Activated CD8-positive, alpha-beta memory T cell treated with anti-CD3 and anti-CD28 coated beads, Interleukin-2, amount 50 U/mL, for 24 hours (primary cell): ENCODE data around the gene EFEMP1.

ENCODE experiments used
- DNase-seq: peaks from one replicate; pipeline ENCODE4 v3.0.0-alpha.2; 2020; ENCODE audit errors: extremely low read depth

Gene EFEMP1, protein sequence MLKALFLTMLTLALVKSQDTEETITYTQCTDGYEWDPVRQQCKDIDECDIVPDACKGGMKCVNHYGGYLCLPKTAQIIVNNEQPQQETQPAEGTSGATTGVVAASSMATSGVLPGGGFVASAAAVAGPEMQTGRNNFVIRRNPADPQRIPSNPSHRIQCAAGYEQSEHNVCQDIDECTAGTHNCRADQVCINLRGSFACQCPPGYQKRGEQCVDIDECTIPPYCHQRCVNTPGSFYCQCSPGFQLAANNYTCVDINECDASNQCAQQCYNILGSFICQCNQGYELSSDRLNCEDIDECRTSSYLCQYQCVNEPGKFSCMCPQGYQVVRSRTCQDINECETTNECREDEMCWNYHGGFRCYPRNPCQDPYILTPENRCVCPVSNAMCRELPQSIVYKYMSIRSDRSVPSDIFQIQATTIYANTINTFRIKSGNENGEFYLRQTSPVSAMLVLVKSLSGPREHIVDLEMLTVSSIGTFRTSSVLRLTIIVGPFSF

DNA sequence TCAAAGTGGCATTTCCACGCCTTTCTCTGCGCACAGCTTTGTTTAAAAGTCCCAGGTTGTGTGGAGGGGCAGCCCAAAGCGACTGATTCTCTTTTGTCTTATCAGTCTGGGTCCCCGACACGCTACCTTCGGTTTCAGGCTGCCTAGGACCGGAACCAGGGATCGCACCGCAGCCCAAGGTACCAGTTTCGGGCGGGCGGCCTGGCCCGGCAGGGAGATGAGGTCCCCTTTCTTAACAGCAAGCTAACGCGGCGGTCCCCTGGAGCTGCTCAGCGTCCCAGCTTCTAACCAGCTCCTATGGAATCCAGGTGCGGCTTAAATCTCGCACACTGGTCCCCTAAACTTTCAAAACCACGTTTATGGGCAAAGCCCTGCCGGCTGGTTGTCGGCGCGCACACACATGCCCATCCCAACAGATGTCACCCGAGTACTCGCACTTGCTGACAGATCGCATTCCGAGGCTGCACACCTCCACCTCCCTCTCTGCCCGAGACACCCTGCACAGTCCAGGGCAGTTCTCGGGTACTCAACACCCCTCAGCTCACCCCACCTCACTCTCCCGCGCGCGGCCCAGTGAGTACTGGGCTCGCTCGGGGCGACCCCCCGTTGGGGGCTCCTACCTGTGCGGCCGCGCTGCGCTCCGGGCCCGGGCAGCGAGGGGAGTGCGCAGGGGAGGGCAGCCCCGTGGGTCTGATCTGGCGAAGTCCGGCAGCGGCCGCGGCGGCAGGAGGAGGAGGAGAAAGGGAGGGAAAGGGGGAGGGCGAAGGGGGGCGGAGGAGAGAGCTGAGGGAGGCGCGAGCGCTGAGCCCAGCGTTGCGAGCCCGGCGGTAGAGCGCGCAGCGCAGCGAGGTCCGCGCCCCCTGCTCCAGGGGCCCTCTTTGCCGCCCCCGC, at the start of gene EFEMP1:
Gene EFEMP1, minus strand, starts transcription at position 692 of the 891 bp plus-strand sequence. CDS start 1,342 bp downstream, outside the sequence.
- DNase-seq, result no peak

DNA sequence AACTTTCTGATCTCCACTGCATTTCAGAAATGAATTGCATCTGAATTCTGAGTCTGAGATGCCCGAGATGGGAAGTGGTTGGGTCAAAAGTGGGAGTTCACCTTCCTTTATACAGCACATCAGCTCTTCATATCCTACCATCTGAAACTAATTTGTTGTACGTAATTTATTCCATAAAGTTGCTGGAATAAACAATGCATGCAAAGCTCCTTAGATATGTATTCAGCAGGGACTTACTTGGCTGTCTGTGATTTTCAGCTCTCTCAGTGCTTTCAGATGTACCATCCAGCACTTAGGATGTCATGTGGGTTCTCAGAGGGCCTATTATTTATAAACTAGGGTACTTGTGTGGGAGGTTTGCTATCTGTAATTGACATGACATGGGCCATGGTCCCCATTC, 46.9 kb upstream of the EFEMP1 start:
- DNase-seq, result no peak

DNA sequence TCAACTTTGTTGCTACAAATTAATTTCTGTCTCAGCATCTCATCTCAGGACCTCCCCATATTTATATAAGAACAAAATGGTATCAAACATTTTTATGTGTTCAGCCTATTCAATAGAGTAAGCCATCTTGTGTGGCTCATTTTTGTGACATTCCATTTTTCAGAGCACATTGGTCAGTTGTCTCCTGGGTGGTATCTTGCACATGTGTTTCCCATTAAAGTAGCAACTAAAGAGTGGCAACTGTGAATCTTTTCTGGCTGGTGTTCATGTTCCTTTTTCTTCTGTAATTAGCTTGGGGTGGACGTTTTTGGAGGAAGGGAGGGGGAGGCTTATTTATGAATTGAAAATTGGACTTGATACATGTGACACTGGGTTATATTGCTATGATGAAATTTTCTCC, 45.4 kb upstream of the EFEMP1 start:
- DNase-seq, result no peak

DNA sequence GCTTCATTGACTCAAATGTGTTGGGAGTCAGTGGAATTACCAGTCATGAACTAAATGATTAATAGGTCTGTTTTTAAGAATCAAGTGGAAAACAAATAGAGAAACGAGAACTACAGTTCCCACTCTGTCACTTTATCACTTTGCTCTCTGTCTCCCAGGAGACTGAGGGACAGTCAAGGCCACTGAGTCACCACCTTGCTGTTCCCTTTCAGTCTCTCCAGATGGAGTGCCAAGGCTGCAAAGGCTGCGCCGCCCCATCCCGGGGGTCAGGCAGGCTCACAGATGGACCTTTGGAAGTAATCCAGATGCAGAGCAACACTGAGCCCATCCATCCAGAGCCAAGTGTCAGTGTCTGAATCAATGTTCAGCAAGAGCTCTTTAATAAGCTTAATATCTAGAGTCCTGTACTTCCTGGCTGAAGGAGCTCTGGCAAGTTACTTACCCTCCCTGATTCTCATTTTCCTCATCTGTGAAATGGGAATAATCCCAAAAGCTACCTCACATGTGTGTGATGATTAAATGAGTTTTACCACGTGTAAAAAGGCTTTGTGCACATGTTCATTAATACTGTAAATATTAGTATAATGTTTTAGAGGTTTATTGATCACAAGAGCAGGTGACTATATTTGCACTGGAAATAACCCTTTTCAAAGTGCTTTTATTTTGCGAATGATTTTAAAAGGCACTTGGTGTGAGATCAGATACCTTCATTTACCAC, 43.0 kb upstream of the EFEMP1 start:
- DNase-seq, result no peak

DNA sequence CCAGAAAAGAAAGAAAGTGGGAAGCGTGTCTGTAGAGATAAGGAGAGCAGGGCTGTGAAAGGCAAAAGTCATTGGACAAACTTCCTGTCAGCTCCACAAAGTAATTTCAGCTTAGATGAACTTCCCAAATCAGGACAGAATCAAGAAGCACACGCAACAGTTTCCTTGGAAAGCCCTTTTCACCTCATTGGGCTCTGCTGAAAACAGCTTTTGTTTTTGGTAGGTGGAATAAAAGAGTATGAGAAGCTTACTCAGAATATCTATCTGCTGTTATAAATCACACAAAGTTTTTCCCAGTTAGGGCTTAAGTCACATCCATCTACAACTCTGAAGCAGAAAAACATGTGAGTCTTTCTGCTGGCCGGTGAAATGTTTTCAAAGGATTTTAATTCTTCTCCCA, 42.4 kb upstream of the EFEMP1 start:
- no peak for DNase-seq

DNA sequence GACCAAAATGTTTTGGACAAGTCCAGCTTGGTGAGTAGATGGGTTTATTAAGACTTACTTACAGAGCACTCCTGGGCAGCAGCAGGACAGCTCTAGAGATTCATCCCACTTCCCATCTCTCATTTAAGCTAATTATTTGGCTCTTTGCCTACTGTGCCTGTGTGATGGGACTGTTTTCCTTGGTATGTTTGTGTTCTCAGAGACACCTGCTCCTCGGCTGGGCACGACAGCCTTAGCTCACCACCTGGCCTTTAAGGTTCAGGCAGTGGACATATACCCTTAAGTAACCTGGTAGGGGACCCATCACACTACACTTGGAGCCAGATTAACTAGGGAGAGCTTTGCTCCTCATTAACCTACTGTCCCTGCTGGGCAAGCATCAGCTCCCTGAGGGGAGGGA, 41.7 kb upstream of the EFEMP1 start:
- no peak for DNase-seq

DNA sequence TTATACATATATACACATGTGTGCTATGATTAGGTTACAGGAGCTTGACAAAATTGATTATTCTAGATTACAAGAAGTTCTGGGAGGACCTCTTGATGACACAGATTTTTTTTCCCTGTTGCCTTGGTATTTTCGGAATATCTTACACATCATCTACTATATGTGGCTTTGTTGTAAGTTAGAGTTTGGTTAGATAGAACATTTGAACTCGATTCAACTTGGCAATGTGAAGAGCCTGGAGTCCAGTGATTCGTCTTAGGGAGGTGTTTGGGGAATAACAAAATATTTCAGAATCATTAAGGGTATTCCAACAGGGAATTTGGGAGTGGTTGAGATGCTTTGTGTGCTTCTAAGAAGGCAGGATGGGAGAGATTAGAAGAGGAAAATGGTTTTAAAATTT, 39.3 kb upstream of the EFEMP1 start:
- no peak for DNase-seq

DNA sequence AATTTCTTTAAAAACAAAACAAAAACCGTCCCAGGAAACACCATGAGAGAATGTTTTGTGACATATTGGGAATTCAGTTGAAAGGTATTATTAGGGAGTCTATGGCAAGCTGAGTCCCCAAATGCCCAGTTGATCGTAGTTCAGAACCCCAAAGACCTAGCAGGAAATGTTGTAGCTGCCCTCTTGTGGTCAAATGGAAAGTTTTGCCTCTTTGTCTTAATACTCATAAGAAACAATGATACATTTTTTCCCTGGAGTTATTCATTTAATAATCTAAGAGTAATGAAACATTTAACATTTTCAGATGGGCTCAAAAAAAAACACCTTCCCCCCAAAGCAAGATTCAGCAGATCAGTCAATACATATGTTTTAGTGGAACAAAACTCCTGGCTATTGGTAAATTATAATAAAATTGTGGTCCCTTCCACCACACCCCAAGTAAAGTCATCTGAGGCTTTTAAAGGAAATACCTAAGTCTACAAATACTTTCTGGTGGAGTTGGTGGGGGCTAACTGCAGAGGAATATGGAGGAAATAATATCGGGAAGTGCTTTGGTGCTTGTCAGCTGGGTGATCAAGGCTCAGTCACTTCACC, 37.8 kb upstream of the EFEMP1 start:
- no peak for DNase-seq

DNA sequence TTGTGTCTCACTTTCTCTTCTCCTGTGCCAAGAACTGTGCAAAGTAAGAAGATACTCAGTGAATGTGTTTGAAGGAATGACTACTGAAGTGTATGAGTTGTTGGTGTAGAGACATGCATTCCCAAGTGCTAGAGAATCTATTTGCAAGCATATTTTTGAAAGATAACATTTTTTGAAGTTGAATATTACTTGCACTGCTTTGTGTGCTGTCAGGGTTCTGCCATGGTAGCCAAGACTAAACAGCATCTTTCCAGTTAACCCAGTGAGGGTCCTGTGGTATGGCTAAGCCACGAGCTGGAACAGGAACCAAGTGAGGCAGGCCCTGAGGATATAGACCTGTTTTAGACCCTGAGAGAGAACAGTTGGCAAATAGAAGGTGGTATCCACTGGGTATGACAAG, 35.2 kb upstream of the EFEMP1 start:
- DNase-seq, result no peak

DNA sequence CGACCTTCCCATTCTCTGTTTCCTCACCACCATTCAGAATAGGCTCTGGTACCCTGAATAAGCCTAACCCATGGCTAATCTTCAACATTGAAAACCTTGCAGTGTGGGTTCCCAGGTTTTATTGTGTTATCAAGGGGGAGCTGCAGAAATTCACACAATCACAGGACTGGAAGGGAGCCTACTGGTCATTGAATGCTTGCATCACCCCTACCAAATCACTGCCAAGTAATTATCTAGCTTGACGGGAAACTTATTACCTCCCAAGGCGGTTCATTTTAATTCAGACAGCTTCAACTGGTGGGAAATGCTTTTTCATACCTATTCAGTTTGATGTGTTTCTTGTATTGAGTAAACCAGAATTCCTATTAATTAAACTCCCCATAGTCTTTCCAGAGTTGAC, 33.6 kb upstream of the EFEMP1 start:
- DNase-seq, result no peak

DNA sequence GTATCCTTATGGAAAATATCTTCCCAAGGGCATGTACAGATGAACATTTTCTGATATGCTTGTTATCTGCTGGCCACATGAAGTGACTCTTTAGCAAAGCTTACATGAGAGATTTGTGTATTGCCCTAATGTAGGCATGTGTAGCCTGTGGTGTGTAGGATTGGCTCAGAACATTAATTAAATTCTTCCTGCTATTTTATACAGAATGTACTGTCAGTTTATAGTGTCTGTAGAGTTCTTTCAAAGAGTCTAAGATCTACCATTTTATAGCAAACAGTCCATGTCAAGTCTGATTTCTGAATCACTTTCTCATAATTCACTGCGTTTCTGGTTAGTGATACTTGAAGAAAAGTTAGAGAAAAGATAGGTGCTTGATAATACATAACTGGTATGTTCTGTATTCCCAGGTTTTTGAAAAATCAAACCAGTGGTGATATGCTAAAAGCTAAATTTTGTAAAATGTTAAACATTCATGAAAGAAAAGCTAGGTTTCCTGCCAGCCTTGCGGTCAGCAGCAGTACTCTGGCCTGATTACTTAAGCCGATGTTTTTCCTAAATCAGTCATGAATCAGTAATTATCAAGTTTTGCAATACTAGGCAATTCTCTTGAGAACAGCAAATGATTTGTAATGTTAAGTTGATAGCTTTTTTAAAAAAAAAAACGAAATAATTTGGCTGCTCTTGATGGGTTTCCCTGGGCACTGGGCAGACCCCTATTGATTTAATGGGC, 30.9 kb upstream of the EFEMP1 start:
- no peak for DNase-seq

DNA sequence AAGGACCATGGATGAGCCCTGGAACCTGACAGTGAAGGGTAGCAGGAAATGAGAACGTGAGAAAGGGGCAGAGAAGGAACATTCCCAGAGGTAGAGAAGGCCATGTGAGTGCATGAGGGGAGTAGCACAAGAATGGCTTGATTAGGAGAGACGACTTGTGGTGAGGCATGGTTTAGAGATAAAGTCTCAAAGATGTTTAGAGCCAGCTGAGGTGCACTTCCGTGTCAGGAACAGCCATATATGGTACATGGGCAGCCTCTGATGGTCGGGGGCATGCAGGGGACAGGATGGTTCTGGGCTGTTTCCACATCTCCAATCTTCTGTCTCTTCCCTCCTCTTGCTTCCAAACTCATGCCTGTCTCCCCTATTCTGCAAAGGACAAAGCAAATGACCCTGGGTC, 28.8 kb upstream of the EFEMP1 start:
- no peak for DNase-seq

DNA sequence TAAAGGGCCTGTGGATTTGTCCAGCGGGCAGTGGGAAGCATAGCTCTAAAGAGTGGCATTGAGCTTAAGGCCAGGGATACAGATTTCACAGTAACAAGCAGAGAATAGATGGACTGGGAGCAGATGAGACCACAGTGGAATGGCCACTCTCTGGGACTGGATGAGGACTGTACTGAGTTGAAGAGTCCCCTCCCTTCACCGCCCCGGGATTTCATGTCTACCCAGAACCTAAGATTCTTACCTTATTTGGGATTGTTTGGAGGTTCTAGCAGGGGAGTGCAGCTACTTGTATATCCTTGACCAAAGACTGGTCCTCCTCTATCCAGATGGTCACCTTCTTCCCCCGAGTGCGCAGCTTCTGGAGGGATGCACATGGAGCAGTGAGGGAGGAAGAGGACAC, 28.0 kb upstream of the EFEMP1 start:
- no peak for DNase-seq

DNA sequence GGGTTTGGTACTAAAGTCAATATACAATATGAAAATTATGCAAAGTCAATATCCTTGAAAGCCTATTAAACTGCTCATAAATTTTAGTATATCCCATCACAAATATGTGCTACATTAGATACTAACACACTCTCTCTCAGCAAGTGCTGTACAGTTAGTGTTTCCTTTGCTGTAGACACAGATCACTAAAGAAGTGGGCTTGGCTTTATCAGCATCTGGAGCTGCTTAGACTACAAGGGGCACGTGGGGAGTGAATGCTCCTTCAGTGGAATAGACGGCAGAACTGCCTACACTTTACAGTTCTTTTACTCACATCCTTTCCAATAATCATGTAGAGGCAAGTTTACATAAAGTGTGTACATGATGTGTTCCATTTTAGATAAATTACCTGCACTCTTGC, 26.0 kb upstream of the EFEMP1 start:
- no peak for DNase-seq

DNA sequence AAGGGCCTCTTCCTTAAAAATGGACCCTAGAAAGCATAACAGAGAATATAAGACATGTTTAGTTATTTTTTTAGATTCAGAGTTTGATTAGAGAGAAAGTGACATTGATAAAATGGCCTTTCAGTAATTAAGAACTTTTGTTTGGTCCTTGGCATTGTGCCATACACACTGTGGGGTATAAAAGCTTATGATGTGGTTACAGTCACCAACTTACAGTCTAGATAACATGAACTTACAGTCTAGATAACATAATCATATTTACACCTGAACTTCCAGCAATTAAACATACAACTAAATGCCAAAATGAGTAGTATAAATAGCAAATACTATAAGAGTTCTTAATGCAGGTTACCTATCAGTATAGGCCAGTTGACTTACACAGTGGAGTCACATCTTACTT, 25.6 kb upstream of the EFEMP1 start:
- no peak for DNase-seq

DNA sequence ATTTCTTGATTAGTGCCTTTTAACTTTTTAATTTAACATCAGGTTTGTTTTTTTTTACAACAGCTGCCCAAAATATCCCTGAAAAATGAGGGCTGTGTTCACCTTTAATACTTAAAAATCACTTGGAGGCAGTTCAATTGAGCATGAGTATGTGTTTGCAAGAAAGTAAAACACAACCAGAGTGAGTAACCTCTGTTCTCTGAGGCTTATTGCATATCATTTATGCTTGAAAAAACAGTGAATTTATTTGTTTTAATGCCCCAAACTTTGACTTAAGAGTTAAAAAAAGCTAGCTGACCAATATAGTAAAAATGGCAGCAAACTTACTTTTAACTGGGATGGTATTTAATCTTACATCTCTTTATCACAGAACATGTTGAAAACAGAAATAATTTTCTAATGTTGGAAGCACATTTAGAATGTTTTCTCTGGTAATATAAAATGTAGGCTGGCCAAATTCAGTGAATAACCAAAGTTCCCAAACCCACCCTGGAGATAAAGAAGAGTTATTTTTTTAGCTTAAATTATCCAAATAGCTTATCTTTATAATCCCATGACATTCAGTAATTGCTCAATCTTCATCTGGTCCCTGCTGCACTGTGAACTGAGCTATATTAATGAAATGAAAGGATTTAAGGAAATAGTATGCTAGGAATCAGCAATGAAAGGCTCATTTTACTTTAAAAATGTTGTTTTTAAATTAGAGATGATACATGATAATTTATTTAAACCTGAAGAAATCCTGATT, 24.8 kb upstream of the EFEMP1 start:
- DNase-seq, result no peak

DNA sequence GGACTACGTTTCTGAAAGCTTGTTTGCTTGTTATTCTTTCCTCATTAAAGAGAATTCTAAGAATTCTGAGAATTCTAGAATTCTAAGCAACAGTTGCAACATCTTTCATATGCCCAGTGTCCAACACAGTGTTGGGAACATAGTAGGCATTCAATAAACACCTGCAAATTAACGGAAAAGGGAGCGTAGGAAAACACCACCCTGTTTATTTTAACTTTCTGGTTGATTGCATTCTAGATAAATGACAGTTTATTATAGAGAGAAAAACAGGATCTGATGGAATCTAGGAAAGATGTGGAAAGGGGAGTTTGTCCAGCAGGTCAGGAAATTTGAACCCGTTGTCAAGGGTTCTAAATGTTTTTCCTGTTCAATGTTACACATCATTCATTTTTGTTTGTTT, 24.2 kb upstream of the EFEMP1 start:
- no peak for DNase-seq

DNA sequence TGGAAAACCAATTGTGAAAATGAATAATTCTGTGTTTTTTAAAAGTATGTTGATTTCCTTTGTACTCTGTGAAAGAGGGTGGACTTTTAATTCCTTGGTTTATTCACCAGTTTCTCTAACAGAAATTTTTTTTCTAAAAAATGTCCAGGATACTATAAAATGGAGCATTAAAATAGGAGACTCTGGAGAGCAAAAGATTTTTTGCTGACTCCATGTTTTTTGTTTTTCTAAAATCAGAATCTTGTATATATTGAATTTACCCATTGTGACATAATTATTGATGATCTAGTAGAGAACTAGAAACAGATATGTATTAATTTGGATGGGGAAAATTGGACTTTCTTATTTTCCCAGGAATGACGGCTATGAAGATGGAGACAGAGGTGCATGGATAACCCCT, 23.2 kb upstream of the EFEMP1 start:
- DNase-seq, result no peak

DNA sequence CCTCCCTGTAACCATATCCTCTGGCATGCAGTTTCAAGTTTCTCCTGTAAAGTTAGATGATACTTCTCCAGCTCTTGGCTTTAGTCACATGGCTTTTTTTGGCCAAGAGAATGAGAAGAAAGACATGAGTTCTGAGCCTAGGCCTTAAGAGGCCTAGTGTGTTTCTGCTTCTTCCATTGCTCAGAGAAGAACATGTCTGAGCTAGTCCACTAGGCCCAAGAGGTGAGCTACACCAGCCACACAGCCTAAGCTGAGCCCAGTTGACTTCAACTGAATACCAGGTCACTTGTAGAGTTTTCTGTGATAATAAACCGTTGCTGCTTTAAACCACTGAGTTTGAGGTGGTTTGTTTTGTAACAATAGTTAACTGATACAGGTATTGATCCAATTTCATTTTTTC, 19.9 kb upstream of the EFEMP1 start:
- no peak for DNase-seq

DNA sequence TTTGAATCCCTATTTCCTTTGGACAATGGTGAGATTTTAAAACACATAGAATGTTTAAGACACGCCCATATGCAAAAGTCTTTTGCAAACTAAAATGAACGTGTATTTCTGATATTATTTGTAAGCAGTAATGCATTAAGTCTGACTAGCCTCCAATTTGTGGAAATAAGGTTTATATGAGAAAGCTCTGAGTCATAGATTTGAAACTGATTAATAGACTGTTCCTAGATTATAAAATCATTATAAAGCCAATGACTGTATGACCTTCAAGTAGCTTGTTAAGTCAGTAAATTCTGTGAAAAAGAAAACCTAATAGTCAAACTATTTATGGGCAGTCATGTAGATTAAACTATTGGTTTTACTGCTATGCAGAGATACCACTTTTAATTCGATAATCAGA, 12.8 kb upstream of the EFEMP1 start:
- no peak for DNase-seq
